WTC11 (cell line): ENCODE results near the gene HTR4. TPM values are rescaled to one million over a fixed set of nuclear protein-coding genes. Genes with fewer than 3 reads are reported as not detected.

Source experiments
- ATAC-seq: fragments of 200-7000 bp; cut with Tn5 transposase; 2 replicates; pipeline ENCODE4 v1.10.0; 2021; ENCODE audit warnings: mild to moderate bottlenecking, moderate library complexity
- CTCF ChIA-PET: fragments of 300-600 bp; sonication (Branson Sonifier 250); formaldehyde crosslinking; loops from one replicate; lab custom pipeline; 2021; ENCODE audit warnings: antibody characterized with exemption; lab: Charles Lee
- POLR2A ChIA-PET: fragments of 350-600 bp; sonication (Branson Sonifier 250); formaldehyde crosslinking; loops from one replicate; lab custom pipeline; 2021; ENCODE audit warnings: antibody characterized with exemption; lab: Charles Lee
- DNase-seq: peaks from one replicate; pipeline ENCODE4 v3.0.0; 2021; ENCODE audit warnings: low spot score
- H3K27ac Mint-ChIP-seq: 2 replicates; pipeline ENCODE4 v1.8.0; 2021; ENCODE audit warnings: mixed read lengths
- H3K27me3 Mint-ChIP-seq: 2 replicates; pipeline ENCODE4 v1.8.0; 2021; ENCODE audit warnings: low read depth, mild to moderate bottlenecking, moderate library complexity, mixed read lengths
- H3K36me3 Mint-ChIP-seq: 2 replicates; pipeline ENCODE4 v1.8.0; 2021; ENCODE audit warnings: mixed read lengths
- H3K4me1 Mint-ChIP-seq: 2 replicates; pipeline ENCODE4 v1.8.0; 2022; ENCODE audit warnings: mixed read lengths
- H3K4me3 Mint-ChIP-seq: 2 replicates; pipeline ENCODE4 v1.8.0; 2021; ENCODE audit warnings: mild to moderate bottlenecking, moderate library complexity, mixed read lengths
- H3K9me3 Mint-ChIP-seq: 2 replicates; pipeline ENCODE4 v1.8.0; 2021; ENCODE audit warnings: mixed read lengths
- CDX4 ChIP-seq: fragments of 250-450 bp; sonication (Bioruptor Pico); IDR thresholded peaks from 2 replicates; pipeline ENCODE4 v1.9.0; 2021; ENCODE audit warnings: moderate library complexity, mild to moderate bottlenecking, inconsistent platforms, borderline replicate concordance
- ERG ChIP-seq: fragments of 250-450 bp; sonication (Bioruptor Pico); IDR thresholded peaks from 2 replicates; pipeline ENCODE4 v1.8.0; 2021; ENCODE audit warnings: mild to moderate bottlenecking
- GABPB1 ChIP-seq: sonication (generic); formaldehyde crosslinking; IDR thresholded peaks from 2 replicates; pipeline ENCODE4 v1.8.1; 2023; ENCODE audit warnings: mild to moderate bottlenecking, missing genetic modification reagents
- JAZF1 ChIP-seq: fragments of 250-450 bp; sonication (Bioruptor Pico); IDR thresholded peaks from 2 replicates; pipeline ENCODE4 v1.9.0; 2021; ENCODE audit warnings: moderate library complexity, mild to moderate bottlenecking, inconsistent platforms
- NFYB ChIP-seq: sonication (generic); formaldehyde crosslinking; conservative IDR thresholded peaks from 2 replicates; pipeline ENCODE4 v1.8.0; 2022; ENCODE audit warnings: low read depth, missing genetic modification reagents
- OVOL2 ChIP-seq: fragments of 250-450 bp; sonication (Bioruptor Pico); IDR thresholded peaks from 2 replicates; pipeline ENCODE4 v1.9.0; 2021; ENCODE audit warnings: mild to moderate bottlenecking, borderline replicate concordance
- PRRX2 ChIP-seq: fragments of 250-450 bp; sonication (Bioruptor Pico); IDR thresholded peaks from 2 replicates; pipeline ENCODE4 v1.8.0; 2021; ENCODE audit warnings: mild to moderate bottlenecking
- RELA ChIP-seq: sonication (generic); formaldehyde crosslinking; IDR thresholded peaks from 2 replicates; pipeline ENCODE4 v1.8.1; 2022; ENCODE audit warnings: missing genetic modification reagents, mild to moderate bottlenecking, borderline replicate concordance
- ZNF121 ChIP-seq: sonication (generic); formaldehyde crosslinking; IDR thresholded peaks from 2 replicates; pipeline ENCODE4 v1.8.0; 2023; ENCODE audit warnings: missing genetic modification reagents
- ZNF138 ChIP-seq: sonication (generic); formaldehyde crosslinking; conservative IDR thresholded peaks from 2 replicates; pipeline ENCODE4 v1.8.1; 2022; ENCODE audit warnings: mild to moderate bottlenecking, moderate library complexity, missing genetic modification reagents
- ZNF281 ChIP-seq: sonication (generic); formaldehyde crosslinking; IDR thresholded peaks from 2 replicates; pipeline ENCODE4 v1.8.0; 2023; ENCODE audit warnings: mild to moderate bottlenecking, missing genetic modification reagents
- ZNF396 ChIP-seq: fragments of 250-450 bp; sonication (Bioruptor Pico); IDR thresholded peaks from 2 replicates; pipeline ENCODE4 v1.8.0; 2021; ENCODE audit warnings: mild to moderate bottlenecking, moderate library complexity, borderline replicate concordance
- ZNF532 ChIP-seq: fragments of 250-450 bp; sonication (Bioruptor Pico); IDR thresholded peaks from 2 replicates; pipeline ENCODE4 v1.9.0; 2021; ENCODE audit warnings: mild to moderate bottlenecking, borderline replicate concordance
- total RNA-seq: library from RNA; stranded (reverse); gene quantifications from 3 replicates; pipeline ENCODE4 v1.2.3, GENCODE V29; 2021

Gene HTR4
- total RNA-seq, 1 experiment from 2014 or later, result not detected

- Mint-ChIP-seq H3K27ac (no peak overlapping the region), H3K4me3 (no peak overlapping the region), H3K4me1 (no peaks in the 10 kb centered on the region), H3K27me3 (no peaks in the 10 kb centered on the region), H3K9me3 (no peaks in the 10 kb centered on the region), H3K36me3 (no peaks in the 10 kb centered on the region)
- no peak for DNase-seq
- TF ChIP-seq RELA (CRISPR knock-in tag), result no peak
- TF ChIP-seq GABPB1, result no peak
- TF ChIP-seq OVOL2 (CRISPR knock-in tag), result no peak
- CTCF ChIA-PET, result interaction anchor here (1.8 kb wide), 1 partner anchor 47 kb away, joined by 4 read pairs; no protein-coding TSS in a partner anchor
- POLR2A ChIA-PET, result no interaction called here
- no peak; the same call in 1 of the 2 replicates for ATAC-seq
Measured at GRCh38 chr5:148640471-148640870, 13.9 kb downstream of the HTR4 start.

- Mint-ChIP-seq H3K27ac (no peak overlapping the region), H3K4me1 (0 out of 2 replicates have a peak, but pooled peaks cover 3% of the 10 kb centered on the region), H3K36me3 (no peaks in the 10 kb centered on the region), H3K9me3 (no peaks in the 10 kb centered on the region), H3K27me3 (no peaks in the 10 kb centered on the region; the same call in 1 of the 2 replicates), H3K4me3 (no peak overlapping the region)
- ATAC-seq (no peak), DNase-seq (no peak)
- ChIA-PET POLR2A (no interaction called here), CTCF (interaction anchor here (1.8 kb wide), 1 partner anchor 48 kb away, joined by 4 read pairs; no protein-coding TSS in a partner anchor)
- TF ChIP-seq ZNF281 (CRISPR knock-in tag), result no peak
- TF ChIP-seq JAZF1 (CRISPR knock-in tag), result no peak
- TF ChIP-seq OVOL2 (CRISPR knock-in tag), result no peak
Measured at GRCh38 chr5:148639081-148639480, 15.2 kb downstream of the HTR4 start.

GRCh38 chr5:148636353-148636752 lies 18.0 kb downstream of the HTR4 start:
- POLR2A ChIA-PET, result no interaction called here
- Mint-ChIP-seq H3K9me3 (no peaks in the 10 kb centered on the region), H3K36me3 (no peaks in the 10 kb centered on the region), H3K4me3 (no peak overlapping the region), H3K4me1 (0 out of 2 replicates have a peak, but pooled peaks cover 3% of the 10 kb centered on the region), H3K27me3 (no peaks in the 10 kb centered on the region; the same call in 1 of the 2 replicates), H3K27ac (no peak overlapping the region)
- DNase-seq (no peak), ATAC-seq (no peak)
- CTCF ChIA-PET, result no interaction called here
- TF ChIP-seq ZNF532 (CRISPR knock-in tag), result no peak
- no peak for TF ChIP-seq PRRX2 (CRISPR knock-in tag)
- TF ChIP-seq CDX4 (CRISPR knock-in tag), result no peak

GRCh38 chr5:148635321-148636083 lies 18.8 kb downstream of the HTR4 start:
- CTCF ChIA-PET, result no interaction called here
- Mint-ChIP-seq H3K9me3 (no peaks in the 10 kb centered on the region), H3K27me3 (no peaks in the 10 kb centered on the region; the same call in 1 of the 2 replicates), H3K27ac (no peak overlapping the region), H3K4me3 (no peak overlapping the region), H3K4me1 (0 out of 2 replicates have a peak, but pooled peaks cover 3% of the 10 kb centered on the region), H3K36me3 (no peaks in the 10 kb centered on the region)
- POLR2A ChIA-PET, result no interaction called here
- ATAC-seq (no peak), DNase-seq (no peak)
- TF ChIP-seq ZNF396 (CRISPR knock-in tag) (no peak), ZNF138 (no peak), ERG (no peak), ZNF532 (CRISPR knock-in tag) (no peak), ZNF121 (CRISPR knock-in tag) (no peak), NFYB (CRISPR knock-in tag) (no peak)
